CD4-positive, CD25-positive, alpha-beta regulatory T cell (primary cell): ENCODE measurements around the gene PPIE. TPM values are rescaled to one million over a fixed set of nuclear protein-coding genes. Genes with fewer than 3 reads are reported as not detected.

ENCODE experiments used
- ATAC-seq, 2 donors: fragments of 150-1000 bp; cut with Tn5 transposase; one replicate each; pipeline ENCODE4 v1.10.0; 2021; ENCODE audit warnings: low read depth in 2 of 2, moderate number of reproducible peaks in 2 of 2, moderate library complexity in 1 of 2
- DNase-seq, 3 donors: peaks; one replicate each; pipeline versions ENCODE4 v3.0.0 to v3.0.0-alpha.2; 2012 to 2022; ENCODE audit warnings: mixed read lengths in 1 of 3
- H3K27ac ChIP-seq: one replicate; pipeline ENCODE4 v1.7.0; 2013; ENCODE audit warnings: mild to moderate bottlenecking, low read length; ENCODE audit not compliant: insufficient read depth, poor library complexity, severe bottlenecking
- H3K27me3 ChIP-seq: one replicate; pipeline ENCODE4 v1.7.0; 2013; ENCODE audit warnings: low read length; ENCODE audit not compliant: control insufficient read depth, insufficient read depth
- H3K36me3 ChIP-seq: one replicate; pipeline ENCODE4 v1.7.0; 2013; ENCODE audit warnings: mild to moderate bottlenecking, low read length, moderate library complexity; ENCODE audit not compliant: control insufficient read depth, insufficient read depth
- H3K4me1 ChIP-seq: 2 replicates; pipeline ENCODE4 v1.7.0; 2013; ENCODE audit warnings: mild to moderate bottlenecking, low read length; ENCODE audit not compliant: insufficient read depth, control insufficient read depth, poor library complexity, severe bottlenecking
- H3K4me3 ChIP-seq: one replicate; pipeline ENCODE4 v1.7.0; 2013; ENCODE audit warnings: low read depth, mild to moderate bottlenecking, low read length, moderate library complexity
- H3K9me3 ChIP-seq, 2 experiments: 1 replicate in 1 of 2; 2 replicates in 1 of 2; pipeline ENCODE4 v1.7.0; 2013; ENCODE audit warnings: low read length in 2 of 2, mild to moderate bottlenecking in 1 of 2, moderate library complexity in 1 of 2; ENCODE audit not compliant: control insufficient read depth in 2 of 2
- H3K27ac Mint-ChIP-seq, 3 donors: one replicate each; pipeline ENCODE4 v1.8.0; 2020 to 2022; ENCODE audit warnings: mild to moderate bottlenecking in 3 of 3, mixed read lengths in 3 of 3, moderate library complexity in 2 of 3
- H3K27me3 Mint-ChIP-seq: one replicate; pipeline ENCODE4 v1.8.0; 2022; ENCODE audit warnings: mild to moderate bottlenecking, mixed read lengths
- H3K36me3 Mint-ChIP-seq: one replicate; pipeline ENCODE4 v1.8.0; 2020; ENCODE audit warnings: mixed read lengths
- H3K4me1 Mint-ChIP-seq, 4 donors: one replicate each; pipeline ENCODE4 v1.8.0; 2020 to 2022; ENCODE audit warnings: mixed read lengths in 4 of 4, mild to moderate bottlenecking in 1 of 4
- H3K4me3 Mint-ChIP-seq, 4 donors: one replicate each; pipeline ENCODE4 v1.8.0; 2020 to 2022; ENCODE audit warnings: mild to moderate bottlenecking in 4 of 4, mixed read lengths in 4 of 4, moderate library complexity in 3 of 4
- H3K9me3 Mint-ChIP-seq, 7 donors: one replicate each; pipeline ENCODE4 v1.8.0; 2020 to 2022; ENCODE audit warnings: mixed read lengths in 7 of 7, mild to moderate bottlenecking in 3 of 7, moderate library complexity in 2 of 7
- polyA plus RNA-seq, 4 donors: library from polyadenylated mRNA; unstranded; fragments of 300-500 nt; fragmentation: Illumina TruSeq; gene quantifications; one replicate each; pipeline ENCODE4 v1.2.3, GENCODE V29; 2021
- total RNA-seq: library from RNA; stranded (reverse); gene quantifications from one replicate; pipeline ENCODE4 v1.2.3, GENCODE V29; 2022

The PPIE gene
- total and polyA plus RNA-seq, 5 donors from 2014 or later = 36.8 to 118 (median 91.6) TPM

- no peak overlapping the region for H3K27ac Mint-ChIP-seq
- H3K9me3 Mint-ChIP-seq = peaks cover 0 to 8% (median 1%) of the 10 kb centered on the region in 7 donors
- H3K27me3 Mint-ChIP-seq = no peaks in the 10 kb centered on the region
- peak overlapping the region in 1 of 4 donors; percentile 19 for H3K4me3 Mint-ChIP-seq
- peaks cover 10% of the 10 kb centered on the region for H3K36me3 Mint-ChIP-seq
- DNase-seq = no peak
- no peak for ATAC-seq
- peaks cover 5 to 15% (median 11%) of the 10 kb centered on the region in 4 donors for H3K4me1 Mint-ChIP-seq
- peaks cover 3 to 8% of the 10 kb centered on the region in 2 experiments for H3K9me3 ChIP-seq
- no peak overlapping the region for H3K27ac ChIP-seq
- no peak overlapping the region for H3K4me3 ChIP-seq
- peaks cover 6% of the 10 kb centered on the region for H3K36me3 ChIP-seq
- H3K27me3 ChIP-seq = no peaks in the 10 kb centered on the region
- peaks cover 6% of the 10 kb centered on the region for H3K4me1 ChIP-seq
Observed at GRCh38 chr1:39802496-39803260, 64.0 kb downstream of the PPIE start.

DNA sequence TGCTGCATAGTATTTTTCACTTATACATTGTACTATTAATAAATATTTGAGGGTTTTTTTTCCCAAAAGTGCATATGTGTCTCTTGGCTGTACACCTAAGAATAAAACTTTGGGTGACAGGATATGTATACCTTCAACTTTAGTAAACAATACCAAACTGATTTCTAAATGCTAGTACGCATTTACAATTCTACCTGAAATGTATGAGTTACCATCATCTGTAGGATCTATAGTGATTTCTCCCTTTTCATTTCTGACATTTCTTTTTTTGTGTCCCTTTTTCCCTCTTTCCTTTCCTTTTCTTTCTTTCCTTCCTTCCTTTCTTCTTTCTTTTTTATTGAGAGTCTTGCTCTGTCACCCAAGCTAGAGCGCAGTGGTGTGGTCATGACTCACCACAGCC is 66.7 kb downstream of the PPIE start:
- H3K9me3 ChIP-seq = peaks cover 3 to 8% of the 10 kb centered on the region in 2 experiments
- H3K4me1 ChIP-seq = no peaks in the 10 kb centered on the region
- Mint-ChIP-seq H3K4me3 (no peak overlapping the region), H3K36me3 (peaks cover 14% of the 10 kb centered on the region), H3K27ac (no peak overlapping the region), H3K4me1 (no peaks in the 10 kb centered on the region), H3K27me3 (no peaks in the 10 kb centered on the region), H3K9me3 (peaks cover 0 to 11% (median 1%) of the 10 kb centered on the region in 7 donors)
- H3K27me3 ChIP-seq = no peaks in the 10 kb centered on the region
- no peak overlapping the region for H3K27ac ChIP-seq
- ATAC-seq (no peak), DNase-seq (no peak)
- no peak overlapping the region for H3K4me3 ChIP-seq
- H3K36me3 ChIP-seq = peaks cover 6% of the 10 kb centered on the region

DNA sequence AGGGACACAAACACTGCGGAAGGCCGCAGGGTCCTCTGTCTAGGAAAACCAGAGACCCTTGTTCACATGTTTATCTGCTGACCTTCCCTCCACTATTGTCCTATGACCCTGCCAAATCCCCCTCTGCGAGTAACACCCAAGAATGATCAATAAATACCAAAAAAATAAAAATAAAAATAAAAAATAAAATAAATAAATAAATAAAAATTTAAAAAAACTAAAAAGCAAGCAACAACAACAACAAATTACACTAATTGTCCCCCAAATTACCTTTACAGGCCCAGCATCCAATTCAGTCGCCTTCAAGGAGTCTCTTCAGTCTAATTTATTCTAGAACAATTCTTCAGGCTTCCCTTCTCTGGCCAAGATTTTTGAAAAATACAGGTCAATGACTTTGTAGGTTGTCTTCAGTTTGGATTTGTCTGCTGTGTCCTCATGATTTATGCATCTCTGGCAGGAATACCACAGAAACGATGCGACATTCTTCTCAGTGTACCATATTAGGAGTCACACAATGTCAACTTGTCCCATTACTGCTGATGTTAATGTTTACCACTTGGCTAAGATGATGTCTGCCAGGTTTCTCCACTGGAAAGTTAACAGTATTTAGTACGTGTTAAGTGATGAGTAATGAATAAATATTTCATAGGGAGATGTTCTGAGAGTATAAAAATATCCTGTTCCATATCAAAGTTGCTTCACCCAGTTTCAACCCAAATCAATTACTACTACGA is 70.3 kb downstream of the PPIE start:
- Histone ChIP-seq H3K27me3 (no peaks in the 10 kb centered on the region), H3K36me3 (peaks cover 6% of the 10 kb centered on the region), H3K27ac (no peak overlapping the region), H3K9me3 (peaks cover 3 to 8% of the 10 kb centered on the region in 2 experiments), H3K4me1 (no peaks in the 10 kb centered on the region), H3K4me3 (no peak overlapping the region)
- peaks cover 14% of the 10 kb centered on the region for H3K36me3 Mint-ChIP-seq
- DNase-seq (no peak), ATAC-seq (no peak)
- peaks cover 0 to 11% (median 1%) of the 10 kb centered on the region in 7 donors for H3K9me3 Mint-ChIP-seq
- H3K27ac Mint-ChIP-seq = no peak overlapping the region
- no peaks in the 10 kb centered on the region for H3K4me1 Mint-ChIP-seq
- H3K27me3 Mint-ChIP-seq = no peaks in the 10 kb centered on the region
- no peak overlapping the region for H3K4me3 Mint-ChIP-seq

DNA sequence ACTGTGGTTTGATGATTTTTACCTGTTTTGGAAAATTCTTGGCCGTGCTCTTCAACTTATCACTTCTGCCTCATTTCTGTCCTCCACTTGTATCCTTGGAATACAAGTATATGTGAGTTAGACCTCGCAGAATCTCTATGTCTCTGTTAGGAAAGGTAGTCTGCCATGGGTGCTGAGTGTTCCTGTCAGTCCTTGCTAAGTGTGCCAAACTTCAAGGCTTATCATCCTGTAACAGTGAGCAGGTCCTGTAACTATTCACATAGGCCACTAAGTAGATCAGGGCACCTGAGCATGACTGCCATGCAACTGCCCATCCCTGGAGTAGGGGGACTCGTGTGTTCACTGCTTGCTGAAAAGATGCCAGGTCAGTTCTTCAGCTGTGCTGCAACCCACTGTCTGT is 74.2 kb downstream of the PPIE start:
- ATAC-seq (no peak), DNase-seq (no peak)
- peaks cover 0 to 3% (median 0%) of the 10 kb centered on the region in 7 donors for H3K9me3 Mint-ChIP-seq
- H3K4me3 Mint-ChIP-seq = no peak overlapping the region
- peaks cover 10% of the 10 kb centered on the region for H3K27me3 Mint-ChIP-seq
- no peak overlapping the region for H3K4me3 ChIP-seq
- no peak overlapping the region for H3K27ac ChIP-seq
- peaks cover 4% of the 10 kb centered on the region for H3K36me3 Mint-ChIP-seq
- H3K27ac Mint-ChIP-seq = peak overlapping the region in 1 of 3 donors; percentile 45
- H3K9me3 ChIP-seq = no peaks in the 10 kb centered on the region
- no peaks in the 10 kb centered on the region for H3K4me1 ChIP-seq
- no peaks in the 10 kb centered on the region for H3K27me3 ChIP-seq
- H3K4me1 Mint-ChIP-seq = peaks cover 0 to 7% (median 4%) of the 10 kb centered on the region in 4 donors
- no peaks in the 10 kb centered on the region for H3K36me3 ChIP-seq

Other genes with a start within 250 kb of the PPIE start
- 0.35 TPM for gene BMP8A, start 247.2 kb upstream of the PPIE start, total RNA-seq
- not detected for gene BMP8A, start 247.2 kb upstream of the PPIE start, polyA plus RNA-seq
- gene PABPC4, start 162.1 kb upstream of the PPIE start, total RNA-seq = 236 TPM
- gene PABPC4, start 162.1 kb upstream of the PPIE start, polyA plus RNA-seq = 10 to 100 TPM; 17.0 to 28.3 (median 21.3) TPM
- gene HEYL, start 99.2 kb upstream of the PPIE start, total RNA-seq = 0.25 TPM
- gene HEYL, start 99.2 kb upstream of the PPIE start, polyA plus RNA-seq = not detected
- 0.47 TPM for gene NT5C1A, start 66.8 kb upstream of the PPIE start, total RNA-seq
- gene NT5C1A, start 66.8 kb upstream of the PPIE start, polyA plus RNA-seq = under 1 TPM in 1 of 4 donors, not detected in 3; 0.37 TPM
- gene HPCAL4, start 47.4 kb upstream of the PPIE start, total RNA-seq = 13.8 TPM
- 10 to 100 TPM in 3 of 4 donors, 1 to 10 TPM in 1; 9.5 to 19.7 (median 12.5) TPM for gene HPCAL4, start 47.4 kb upstream of the PPIE start, polyA plus RNA-seq
- not detected for gene OXCT2, start 32.5 kb downstream of the PPIE start, total RNA-seq
- gene OXCT2, start 32.5 kb downstream of the PPIE start, polyA plus RNA-seq = not detected
- 0.39 TPM for gene BMP8B, start 50.0 kb downstream of the PPIE start, total RNA-seq
- gene BMP8B, start 50.0 kb downstream of the PPIE start, polyA plus RNA-seq = under 1 TPM in 3 of 4 donors, not detected in 1; 0.05 to 0.13 (median 0.07) TPM
- 13.7 TPM for gene TRIT1, start 144.6 kb downstream of the PPIE start, total RNA-seq
- gene TRIT1, start 144.6 kb downstream of the PPIE start, polyA plus RNA-seq = 10 to 100 TPM in 3 of 4 donors, 1 to 10 TPM in 1; 9.4 to 14.7 (median 12.4) TPM
- not detected for gene MYCL, start 163.0 kb downstream of the PPIE start, total RNA-seq
- gene MYCL, start 163.0 kb downstream of the PPIE start, polyA plus RNA-seq = under 1 TPM in 1 of 4 donors, not detected in 3; 0.13 TPM
- 3.7 TPM for gene MFSD2A, start 216.3 kb downstream of the PPIE start, total RNA-seq
- gene MFSD2A, start 216.3 kb downstream of the PPIE start, polyA plus RNA-seq = under 1 TPM in 2 of 4 donors, not detected in 2; 0.27 to 0.39 TPM